Lower lobe of right lung (tissue), 2 donors: ENCODE data around the gene PIP5K1B. TPM values are rescaled to one million over a fixed set of nuclear protein-coding genes. Genes with fewer than 3 reads are reported as not detected.
A peak's percentile ranks its signal among the peaks of the same experiment; 100 is the strongest.

Source experiments
- ATAC-seq, 2 donors: fragments of 200-7000 bp; cut with Tn5 transposase; one replicate each; pipeline ENCODE4 v1.9.1; 2020 to 2022; ENCODE audit warnings: mild to moderate bottlenecking in 2 of 2, moderate library complexity in 2 of 2
- DNase-seq: peaks from one replicate; pipeline ENCODE4 v3.0.0-alpha.2; 2020
- H3K27ac ChIP-seq: fragments of 200-600 bp; one replicate; pipeline ENCODE4 v1.8.0; 2022
- H3K27me3 ChIP-seq: fragments of 200-600 bp; one replicate; pipeline ENCODE4 v1.8.0; 2022; ENCODE audit warnings: low read depth
- H3K36me3 ChIP-seq: fragments of 200-600 bp; one replicate; pipeline ENCODE4 v1.8.0; 2022; ENCODE audit warnings: mild to moderate bottlenecking
- H3K4me1 ChIP-seq: fragments of 200-600 bp; one replicate; pipeline ENCODE4 v1.8.0; 2022
- H3K4me3 ChIP-seq: fragments of 200-600 bp; one replicate; pipeline ENCODE4 v1.8.0; 2022; ENCODE audit warnings: mild to moderate bottlenecking
- H3K9me3 ChIP-seq: fragments of 200-600 bp; one replicate; pipeline ENCODE4 v1.8.0; 2022
- intact Hi-C: fragments of 100-400 bp; cut with DNase I; formaldehyde crosslinking; loops from one replicate; pipeline ENCODE4 v1.11.0; 2022
- total RNA-seq: library from RNA; stranded (reverse); fragmentation: NEBNext Ultra II Directional; extraction: Animal tissue kit (Norgen Biotek cat#: 25700); gene quantifications from one replicate; pipeline ENCODE4 v1.2.1, GENCODE V29; 2021
- TF ChIP-seq, protein P1 (sequence below): fragments of 200-600 bp; IDR thresholded peaks from one replicate; pipeline ENCODE4 v1.8.0; 2022; ENCODE audit warnings: antibody characterized with exemption, mild to moderate bottlenecking
- donor health status: DM: no; HTN: yes; CAD: no; lungs with severe emphysema.

PIP5K1B gene
- total RNA-seq, 1 donor from 2014 or later = 35.9 TPM

DNA sequence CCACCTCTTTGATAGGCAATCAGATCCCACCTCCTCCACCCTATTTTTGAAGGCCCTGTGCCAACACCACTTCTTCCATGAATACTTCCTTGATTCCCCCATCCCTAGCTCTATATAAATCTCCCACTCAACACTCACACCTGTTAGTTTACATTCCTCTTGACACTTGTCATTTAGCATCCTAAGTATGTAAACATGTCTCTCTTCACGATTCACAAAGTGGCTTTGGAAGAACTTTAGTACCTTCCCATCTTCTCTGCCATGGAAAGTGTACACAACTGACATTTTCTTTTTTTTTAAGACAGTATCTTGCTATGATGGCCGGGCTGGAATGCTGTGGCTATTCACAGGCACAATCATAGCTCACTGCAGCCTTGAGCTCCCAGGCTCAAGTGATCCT lies 329.0 kb downstream of the PIP5K1B start:
- no peak overlapping the region for H3K4me3 ChIP-seq
- H3K4me1 ChIP-seq = peaks cover 14% of the 10 kb centered on the region
- H3K36me3 ChIP-seq = no peaks in the 10 kb centered on the region
- no peak for DNase-seq
- no peaks in the 10 kb centered on the region for H3K27me3 ChIP-seq
- intact Hi-C loops = no loop called here
- no peak overlapping the region for H3K27ac ChIP-seq
- H3K9me3 ChIP-seq = no peaks in the 10 kb centered on the region
- TF ChIP-seq, protein P1, sequence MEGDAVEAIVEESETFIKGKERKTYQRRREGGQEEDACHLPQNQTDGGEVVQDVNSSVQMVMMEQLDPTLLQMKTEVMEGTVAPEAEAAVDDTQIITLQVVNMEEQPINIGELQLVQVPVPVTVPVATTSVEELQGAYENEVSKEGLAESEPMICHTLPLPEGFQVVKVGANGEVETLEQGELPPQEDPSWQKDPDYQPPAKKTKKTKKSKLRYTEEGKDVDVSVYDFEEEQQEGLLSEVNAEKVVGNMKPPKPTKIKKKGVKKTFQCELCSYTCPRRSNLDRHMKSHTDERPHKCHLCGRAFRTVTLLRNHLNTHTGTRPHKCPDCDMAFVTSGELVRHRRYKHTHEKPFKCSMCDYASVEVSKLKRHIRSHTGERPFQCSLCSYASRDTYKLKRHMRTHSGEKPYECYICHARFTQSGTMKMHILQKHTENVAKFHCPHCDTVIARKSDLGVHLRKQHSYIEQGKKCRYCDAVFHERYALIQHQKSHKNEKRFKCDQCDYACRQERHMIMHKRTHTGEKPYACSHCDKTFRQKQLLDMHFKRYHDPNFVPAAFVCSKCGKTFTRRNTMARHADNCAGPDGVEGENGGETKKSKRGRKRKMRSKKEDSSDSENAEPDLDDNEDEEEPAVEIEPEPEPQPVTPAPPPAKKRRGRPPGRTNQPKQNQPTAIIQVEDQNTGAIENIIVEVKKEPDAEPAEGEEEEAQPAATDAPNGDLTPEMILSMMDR = no peak
- ATAC-seq = no peak

DNA sequence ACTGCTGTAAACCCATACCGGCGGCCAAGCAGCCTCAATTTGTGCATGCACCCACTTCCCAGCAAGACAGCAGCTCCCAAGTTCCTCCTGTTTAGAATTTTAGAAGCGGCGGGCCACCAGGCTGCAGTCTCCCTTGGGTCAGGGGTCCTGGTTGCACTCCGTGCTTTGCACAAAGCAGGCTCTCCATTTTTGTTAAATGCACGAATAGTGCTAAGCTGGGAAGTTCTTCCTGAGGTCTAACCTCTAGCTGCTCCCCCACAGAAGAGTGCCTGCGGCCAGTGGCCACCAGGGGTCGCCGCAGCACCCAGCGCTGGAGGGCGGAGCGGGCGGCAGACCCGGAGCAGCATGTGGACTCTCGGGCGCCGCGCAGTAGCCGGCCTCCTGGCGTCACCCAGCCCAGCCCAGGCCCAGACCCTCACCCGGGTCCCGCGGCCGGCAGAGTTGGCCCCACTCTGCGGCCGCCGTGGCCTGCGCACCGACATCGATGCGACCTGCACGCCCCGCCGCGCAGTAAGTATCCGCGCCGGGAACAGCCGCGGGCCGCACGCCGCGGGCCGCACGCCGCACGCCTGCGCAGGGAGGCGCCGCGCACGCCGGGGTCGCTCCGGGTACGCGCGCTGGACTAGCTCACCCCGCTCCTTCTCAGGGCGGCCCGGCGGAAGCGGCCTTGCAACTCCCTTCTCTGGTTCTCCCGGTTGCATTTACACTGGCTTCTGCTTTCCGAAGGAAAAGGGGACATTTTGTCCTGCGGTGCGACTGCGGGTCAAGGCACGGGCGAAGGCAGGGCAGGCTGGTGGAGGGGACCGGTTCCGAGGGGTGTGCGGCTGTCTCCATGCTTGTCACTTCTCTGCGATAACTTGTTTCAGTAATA lies 330.6 kb downstream of the PIP5K1B start, which contains the start of gene FXN:
FXN (plus strand) TSS at position 315 of the 871 bp plus-strand sequence; CDS start at position 346, 31 bp downstream.
- peaks cover 14% of the 10 kb centered on the region for H3K4me1 ChIP-seq
- H3K4me3 ChIP-seq = peak within 1 kb of the TSS; percentile 77
- peak; percentile 88 for DNase-seq
- no peaks in the 10 kb centered on the region for H3K36me3 ChIP-seq
- TF ChIP-seq, protein P1 = peak; percentile 99
- intact Hi-C loops = no loop called here
- no peaks in the 10 kb centered on the region for H3K27me3 ChIP-seq
- peak; percentile 97 to 98 for ATAC-seq
- peak within 1 kb of the TSS; percentile 86 for H3K27ac ChIP-seq
- no peaks in the 10 kb centered on the region for H3K9me3 ChIP-seq

DNA sequence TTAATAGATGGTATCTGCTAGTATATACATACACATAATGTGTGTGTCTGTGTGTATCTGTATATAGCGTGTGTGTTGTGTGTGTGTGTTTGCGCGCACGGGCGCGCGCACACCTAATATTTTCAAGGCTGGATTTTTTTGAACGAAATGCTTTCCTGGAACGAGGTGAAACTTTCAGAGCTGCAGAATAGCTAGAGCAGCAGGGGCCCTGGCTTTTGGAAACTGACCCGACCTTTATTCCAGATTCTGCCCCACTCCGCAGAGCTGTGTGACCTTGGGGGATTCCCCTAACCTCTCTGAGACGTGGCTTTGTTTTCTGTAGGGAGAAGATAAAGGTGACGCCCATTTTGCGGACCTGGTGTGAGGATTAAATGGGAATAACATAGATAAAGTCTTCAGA lies 331.3 kb downstream of the PIP5K1B start:
- intact Hi-C loops = no loop called here
- H3K36me3 ChIP-seq = no peaks in the 10 kb centered on the region
- no peak for DNase-seq
- H3K4me3 ChIP-seq = peak overlapping the region; percentile 77
- peak; percentile 38 to 51 for ATAC-seq
- TF ChIP-seq, protein P1 = no peak
- H3K9me3 ChIP-seq = no peaks in the 10 kb centered on the region
- no peaks in the 10 kb centered on the region for H3K27me3 ChIP-seq
- H3K27ac ChIP-seq = peak overlapping the region; percentile 86
- H3K4me1 ChIP-seq = peaks cover 14% of the 10 kb centered on the region

DNA sequence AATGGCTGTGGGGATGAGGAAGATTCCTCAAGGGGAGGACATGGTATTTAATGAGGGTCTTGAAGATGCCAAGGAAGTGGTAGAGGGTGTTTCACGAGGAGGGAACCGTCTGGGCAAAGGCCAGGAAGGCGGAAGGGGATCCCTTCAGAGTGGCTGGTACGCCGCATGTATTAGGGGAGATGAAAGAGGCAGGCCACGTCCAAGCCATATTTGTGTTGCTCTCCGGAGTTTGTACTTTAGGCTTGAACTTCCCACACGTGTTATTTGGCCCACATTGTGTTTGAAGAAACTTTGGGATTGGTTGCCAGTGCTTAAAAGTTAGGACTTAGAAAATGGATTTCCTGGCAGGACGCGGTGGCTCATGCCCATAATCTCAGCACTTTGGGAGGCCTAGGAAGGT lies 331.8 kb downstream of the PIP5K1B start:
- DNase-seq (no peak), ATAC-seq (no peak)
- TF ChIP-seq, protein P1 = no peak
- no peaks in the 10 kb centered on the region for H3K27me3 ChIP-seq
- intact Hi-C loops = no loop called here
- no peaks in the 10 kb centered on the region for H3K36me3 ChIP-seq
- peak overlapping the region; percentile 77 for H3K4me3 ChIP-seq
- H3K9me3 ChIP-seq = no peaks in the 10 kb centered on the region
- H3K4me1 ChIP-seq = peaks cover 14% of the 10 kb centered on the region
- peak overlapping the region; percentile 86 for H3K27ac ChIP-seq

DNA sequence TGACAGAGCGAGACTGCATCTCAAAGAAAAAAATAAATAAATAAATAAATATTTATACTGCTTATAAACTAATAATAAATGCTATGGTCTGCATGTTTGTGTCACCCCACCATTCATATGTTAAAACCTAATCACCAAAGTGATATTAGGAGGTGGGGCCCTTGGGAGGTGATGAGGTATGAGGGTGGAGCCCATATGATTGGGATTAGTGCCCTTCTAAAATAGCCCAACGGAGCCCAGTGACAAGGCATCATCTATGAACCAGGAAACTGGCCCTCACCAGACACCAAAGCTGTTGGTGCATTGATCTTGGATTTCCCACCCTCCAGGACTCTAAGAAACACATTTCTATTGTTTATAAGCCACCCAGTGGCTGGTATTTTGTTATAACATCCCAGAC lies 335.6 kb downstream of the PIP5K1B start:
- Histone ChIP-seq H3K4me3 (no peak overlapping the region), H3K27me3 (no peaks in the 10 kb centered on the region), H3K27ac (no peak overlapping the region), H3K36me3 (no peaks in the 10 kb centered on the region), H3K4me1 (peaks cover 14% of the 10 kb centered on the region), H3K9me3 (no peaks in the 10 kb centered on the region)
- DNase-seq = no peak
- no peak for ATAC-seq
- TF ChIP-seq, protein P1 = no peak
- intact Hi-C loops = no loop called here
